ENCODE results near the gene SPATS2L.

The SPATS2L gene

DNA sequence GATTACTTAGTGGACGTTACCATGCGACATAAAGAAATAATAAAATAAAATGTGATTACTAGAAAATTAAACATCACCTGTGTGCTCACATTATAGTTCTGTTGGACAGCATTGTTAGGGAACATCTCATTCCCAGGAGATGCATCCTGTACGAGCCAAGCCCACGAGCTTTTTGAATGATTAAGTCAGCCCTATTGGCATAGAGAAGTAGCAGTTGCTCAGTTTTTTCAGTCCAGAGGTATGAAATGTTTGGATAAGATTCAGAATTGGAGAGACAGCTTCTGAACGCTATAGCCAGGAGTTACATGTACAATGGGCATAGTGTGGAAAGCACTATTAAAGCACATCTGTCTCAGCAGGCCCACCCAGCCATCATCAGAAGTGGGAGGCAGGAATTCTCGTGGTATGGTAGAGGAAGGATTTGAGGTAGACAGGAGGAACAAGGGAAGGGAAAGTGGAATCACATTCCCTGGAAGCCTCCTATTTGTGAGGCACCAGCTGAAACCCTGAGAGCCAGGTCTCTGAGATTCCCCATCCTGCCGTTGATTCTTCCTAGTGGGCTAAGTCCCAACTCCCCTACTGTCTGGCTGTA is 8.6 kb downstream of the SPATS2L start:
- ChIA-PET CTCF (interaction anchor here (0.6 kb wide), 1 partner anchor 166 kb away, joined by 3 read pairs; no protein-coding TSS in a partner anchor), POLR2A (ENCODE audit: low non-redundant PET) (no interaction called here)
- no peak for DNase-seq (ENCODE audit: low spot score)
- TF ChIP-seq, protein P1, sequence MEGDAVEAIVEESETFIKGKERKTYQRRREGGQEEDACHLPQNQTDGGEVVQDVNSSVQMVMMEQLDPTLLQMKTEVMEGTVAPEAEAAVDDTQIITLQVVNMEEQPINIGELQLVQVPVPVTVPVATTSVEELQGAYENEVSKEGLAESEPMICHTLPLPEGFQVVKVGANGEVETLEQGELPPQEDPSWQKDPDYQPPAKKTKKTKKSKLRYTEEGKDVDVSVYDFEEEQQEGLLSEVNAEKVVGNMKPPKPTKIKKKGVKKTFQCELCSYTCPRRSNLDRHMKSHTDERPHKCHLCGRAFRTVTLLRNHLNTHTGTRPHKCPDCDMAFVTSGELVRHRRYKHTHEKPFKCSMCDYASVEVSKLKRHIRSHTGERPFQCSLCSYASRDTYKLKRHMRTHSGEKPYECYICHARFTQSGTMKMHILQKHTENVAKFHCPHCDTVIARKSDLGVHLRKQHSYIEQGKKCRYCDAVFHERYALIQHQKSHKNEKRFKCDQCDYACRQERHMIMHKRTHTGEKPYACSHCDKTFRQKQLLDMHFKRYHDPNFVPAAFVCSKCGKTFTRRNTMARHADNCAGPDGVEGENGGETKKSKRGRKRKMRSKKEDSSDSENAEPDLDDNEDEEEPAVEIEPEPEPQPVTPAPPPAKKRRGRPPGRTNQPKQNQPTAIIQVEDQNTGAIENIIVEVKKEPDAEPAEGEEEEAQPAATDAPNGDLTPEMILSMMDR (conservative IDR thresholded peaks at IDR 0.05; ENCODE audit: low read depth), result no peak
- H3K27ac ChIP-seq, result no peak overlapping the region

DNA sequence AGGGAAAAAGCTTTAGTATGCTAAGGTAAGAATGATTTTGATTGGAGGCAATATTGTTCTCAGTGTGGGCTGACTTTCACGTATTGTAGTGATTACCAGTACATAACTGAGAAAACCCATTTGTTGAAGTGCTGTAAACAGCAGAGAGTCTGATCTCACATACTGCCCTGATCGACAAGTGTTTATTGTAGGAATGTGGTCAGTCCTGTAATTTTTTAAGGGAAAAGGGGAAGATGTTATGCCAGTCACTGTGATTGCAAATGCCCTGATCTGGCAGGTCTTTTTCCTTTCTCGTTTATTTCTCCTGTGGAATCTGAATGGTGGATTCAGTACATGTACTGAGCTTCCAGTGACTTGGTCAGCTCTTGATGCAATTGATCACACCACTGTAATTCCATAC is 11.5 kb downstream of the SPATS2L start:
- no peak for DNase-seq (ENCODE audit: low spot score)
- ChIA-PET POLR2A (ENCODE audit: low non-redundant PET) (no interaction called here), CTCF (interaction anchor here (0.6 kb wide), 1 partner anchor 820 kb away, joined by 3 read pairs; no protein-coding TSS in a partner anchor)
- TF ChIP-seq, protein P1 (conservative IDR thresholded peaks at IDR 0.05; ENCODE audit: low read depth), result no peak
- H3K27ac ChIP-seq, result no peak overlapping the region

DNA sequence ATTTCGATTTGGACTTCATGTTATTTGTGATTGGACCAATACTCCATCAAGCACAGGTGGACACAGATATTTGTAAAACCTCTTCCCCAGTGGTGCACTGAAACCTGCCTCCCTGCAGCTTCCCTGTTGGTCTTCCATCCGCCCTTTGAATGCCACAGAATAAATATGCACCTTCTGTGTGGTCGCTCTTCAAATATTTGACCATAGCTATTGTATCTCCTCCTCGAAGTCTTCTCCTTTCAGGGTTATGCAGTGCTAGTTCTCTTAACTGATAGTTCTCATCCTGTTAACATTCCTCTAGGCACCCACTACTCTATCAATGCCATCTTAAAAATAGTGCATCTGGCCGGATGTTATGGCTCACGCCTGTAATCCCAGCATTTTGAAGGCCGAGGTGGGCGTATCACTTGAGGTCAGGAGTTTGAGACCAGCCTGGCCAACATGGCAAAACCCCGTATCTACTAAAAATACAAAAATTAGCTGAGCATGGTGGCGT is 12.5 kb downstream of the SPATS2L start:
- POLR2A ChIA-PET (ENCODE audit: low non-redundant PET), result no interaction called here
- DNase-seq (ENCODE audit: low spot score), result no peak
- CTCF ChIA-PET, result no interaction called here
- no peak overlapping the region for H3K27ac ChIP-seq
- TF ChIP-seq, protein P1 (conservative IDR thresholded peaks at IDR 0.05; ENCODE audit: low read depth), result no peak

DNA sequence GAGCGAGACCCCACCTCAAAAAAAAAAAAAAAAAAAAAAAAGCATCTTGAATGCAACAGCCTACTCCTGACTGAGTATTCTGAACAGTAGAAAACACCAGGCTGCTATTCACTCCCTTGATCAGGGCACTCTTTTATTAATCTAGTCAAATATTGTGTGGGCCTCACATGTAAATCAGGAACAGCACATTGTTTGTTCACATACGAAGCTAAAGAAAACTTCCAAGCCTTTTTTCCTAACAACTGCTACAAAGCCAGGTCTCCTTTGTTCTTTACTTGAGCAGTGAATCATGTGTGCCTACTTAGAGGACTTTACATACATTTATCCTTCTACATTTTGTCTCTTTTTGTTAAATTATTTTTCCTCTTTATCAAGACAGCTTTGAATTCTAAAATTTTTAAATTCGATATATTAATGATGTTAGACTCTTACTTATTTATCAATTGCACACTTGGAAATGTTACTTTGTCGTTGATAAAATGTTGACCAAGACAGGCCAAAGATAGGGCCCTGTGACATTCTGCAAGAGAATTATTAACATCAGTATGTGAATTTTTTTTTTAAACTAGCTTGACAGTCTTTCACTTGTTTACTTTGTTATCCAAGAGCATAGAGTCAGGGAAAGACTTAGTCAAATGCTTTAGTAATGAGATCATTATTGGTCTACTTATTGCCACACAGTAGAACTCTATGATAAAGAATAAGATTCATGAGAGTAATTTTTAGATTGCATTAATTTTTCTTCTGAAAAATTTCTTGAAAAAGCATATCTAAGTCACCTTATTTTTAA is 13.2 kb downstream of the SPATS2L start:
- CTCF ChIA-PET, result no interaction called here
- TF ChIP-seq, protein P1 (conservative IDR thresholded peaks at IDR 0.05; ENCODE audit: low read depth), result no peak
- peak; percentile 44 for DNase-seq (ENCODE audit: low spot score)
- H3K27ac ChIP-seq, result no peak overlapping the region
- POLR2A ChIA-PET (ENCODE audit: low non-redundant PET), result no interaction called here

DNA sequence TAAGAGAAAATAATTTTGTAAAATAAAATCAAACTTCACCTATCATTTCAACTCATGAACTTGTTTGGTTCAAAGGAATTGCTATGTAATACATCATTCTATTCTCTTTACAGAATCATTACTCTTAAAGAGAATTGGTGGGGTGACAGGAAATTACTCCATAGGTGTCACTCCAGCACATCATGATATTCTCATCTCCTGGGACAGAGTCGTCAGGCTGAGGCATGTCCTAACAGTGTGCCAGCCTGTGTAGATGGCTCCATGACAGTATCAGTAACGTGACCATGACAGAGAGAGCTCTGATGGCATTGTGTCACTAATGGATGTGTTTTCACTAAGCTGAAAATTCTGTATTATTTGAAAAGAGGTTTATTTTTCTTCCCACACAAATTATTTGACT is 13.9 kb downstream of the SPATS2L start:
- ChIA-PET CTCF (no interaction called here), POLR2A (ENCODE audit: low non-redundant PET) (no interaction called here)
- no peak overlapping the region for H3K27ac ChIP-seq
- TF ChIP-seq, protein P1 (conservative IDR thresholded peaks at IDR 0.05; ENCODE audit: low read depth), result no peak
- DNase-seq (ENCODE audit: low spot score), result no peak

DNA sequence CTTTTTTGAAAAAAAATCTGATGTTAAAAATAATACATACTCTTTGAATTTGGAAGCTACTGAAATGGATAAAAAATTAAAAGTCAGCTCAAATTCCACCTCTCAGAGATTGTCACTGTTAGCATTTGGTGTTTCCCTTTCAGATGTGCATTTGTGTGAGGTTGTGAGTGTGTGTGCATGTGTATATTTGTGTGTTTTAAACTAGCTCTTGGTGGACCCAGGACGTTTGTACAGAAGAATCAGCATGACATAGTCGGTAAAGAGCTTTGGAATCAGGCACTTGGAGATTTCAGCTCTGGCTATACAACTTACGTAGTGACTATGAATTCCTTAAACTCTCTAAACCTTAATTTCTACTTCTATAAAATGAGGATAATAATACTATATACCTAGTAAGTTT is 14.5 kb downstream of the SPATS2L start:
- POLR2A ChIA-PET (ENCODE audit: low non-redundant PET), result no interaction called here
- TF ChIP-seq, protein P1 (conservative IDR thresholded peaks at IDR 0.05; ENCODE audit: low read depth), result no peak
- H3K27ac ChIP-seq, result no peak overlapping the region
- no peak for DNase-seq (ENCODE audit: low spot score)
- CTCF ChIA-PET, result no interaction called here

Data from RWPE1 (cell line).